Mononuclear cell (primary cell): ENCODE measurements around the gene NPY4R. TPM values are rescaled to one million over a fixed set of nuclear protein-coding genes. Genes with fewer than 3 reads are reported as not detected.
"Not testable (repeated sequence)": the region's sequence is repeated elsewhere in the genome, so short reads cannot be mapped to it uniquely, and the experiment has no call there.

Experiments used
- H3K27me3 ChIP-seq: 2 replicates; pipeline ENCODE4 v1.6.0; 2011; ENCODE audit warnings: low read length, control low read depth; ENCODE audit not compliant: insufficient read depth
- H3K4me1 ChIP-seq: 2 replicates; pipeline ENCODE4 v1.5.1; 2011; ENCODE audit warnings: mild to moderate bottlenecking, low read length, control low read depth; ENCODE audit not compliant: insufficient read depth
- H3K4me3 ChIP-seq: 2 replicates; pipeline ENCODE4 v1.5.1; 2011; ENCODE audit warnings: mild to moderate bottlenecking, low read length, moderate library complexity
- H3K9me3 ChIP-seq: 2 replicates; pipeline ENCODE4 v1.5.1; 2011; ENCODE audit warnings: low read depth, mild to moderate bottlenecking, control low read depth, low read length
- total RNA-seq: library from RNA; depleted of rRNA; stranded (reverse); fragments of >200 nt; gene quantifications from one replicate; pipeline ENCODE4 v1.2.3, GENCODE V29; 2012

The NPY4R gene
- total RNA-seq, 1 donor, result not detected

DNA sequence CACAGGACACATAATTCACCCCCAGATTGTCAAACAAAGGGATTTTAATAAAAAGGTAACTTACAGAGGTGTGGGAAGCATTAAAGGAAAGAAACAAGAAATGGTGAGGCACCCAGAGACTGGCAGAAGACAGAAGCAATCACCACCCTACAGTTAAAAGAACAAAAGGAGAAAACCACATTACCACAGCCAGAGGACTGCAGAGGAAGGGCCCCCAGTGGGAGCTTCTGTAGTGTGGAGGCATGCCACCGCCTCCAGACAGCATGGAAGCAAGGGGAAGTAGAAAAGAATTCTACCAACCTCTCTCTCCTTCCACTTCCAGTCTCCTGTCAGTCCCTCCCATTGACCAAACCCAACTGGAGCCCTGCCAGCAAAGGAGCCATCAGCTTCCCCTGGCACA is 4.4 kb upstream of the NPY4R start:
- H3K4me1 ChIP-seq, H3K9me3 ChIP-seq, H3K4me3 ChIP-seq, H3K27me3 ChIP-seq: not testable (repeated sequence)

DNA sequence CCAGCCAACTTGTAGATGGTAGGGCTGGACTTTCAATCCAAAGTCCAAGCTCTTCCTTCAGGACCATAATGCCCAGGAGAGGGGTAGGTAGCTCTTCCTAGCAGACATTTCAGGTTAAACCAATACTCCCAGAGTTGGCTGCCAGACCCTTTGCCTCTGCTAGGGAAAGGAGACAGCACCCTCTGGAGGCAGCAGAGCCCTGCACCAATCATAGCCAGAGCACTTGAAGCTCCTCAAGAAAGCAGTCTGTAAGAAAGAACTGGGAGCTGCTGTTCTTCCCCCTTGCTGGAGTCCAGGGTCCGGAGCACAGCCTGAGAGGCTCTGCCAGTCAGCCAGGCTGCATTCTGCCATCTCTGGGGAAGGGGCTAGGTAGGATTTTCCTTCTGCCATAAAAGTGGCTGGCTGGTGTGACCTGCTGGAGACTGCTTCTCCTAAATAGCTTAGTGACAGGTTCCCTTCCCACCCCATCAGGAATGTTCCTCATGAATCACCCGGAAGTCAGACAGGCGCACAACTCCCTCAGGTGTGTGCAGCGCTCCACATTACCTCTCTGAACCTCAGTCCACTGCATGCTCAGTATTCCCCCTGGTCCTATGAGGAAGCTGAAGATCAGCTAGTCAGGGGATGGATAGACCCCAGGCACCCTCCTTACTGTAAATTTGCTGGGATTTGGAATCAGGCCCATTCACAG is 2.5 kb upstream of the NPY4R start:
- not testable (repeated sequence) for H3K9me3 ChIP-seq, H3K4me3 ChIP-seq, H3K27me3 ChIP-seq, H3K4me1 ChIP-seq

DNA sequence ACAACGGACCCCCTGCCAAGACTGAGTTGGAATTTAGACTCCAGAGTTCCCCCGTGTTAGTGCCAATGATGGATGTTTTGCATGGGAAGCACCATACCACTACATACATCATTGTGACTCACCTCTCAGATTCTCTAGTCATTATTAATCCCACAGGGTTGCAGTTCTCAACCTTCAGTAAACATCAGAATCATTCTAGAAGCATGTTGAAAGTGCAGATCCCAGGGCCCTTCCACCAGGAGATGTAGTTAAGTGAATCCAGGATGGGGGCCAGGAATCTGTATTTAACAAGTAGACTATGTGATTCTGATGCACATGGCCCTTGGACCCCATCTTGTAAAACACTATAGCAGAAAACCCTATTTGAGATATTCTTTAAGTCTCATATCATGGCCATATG is 2.1 kb downstream of the NPY4R start:
- not testable (repeated sequence) for H3K4me1 ChIP-seq, H3K27me3 ChIP-seq, H3K4me3 ChIP-seq, H3K9me3 ChIP-seq

- H3K4me3 ChIP-seq, H3K4me1 ChIP-seq, H3K9me3 ChIP-seq, H3K27me3 ChIP-seq: not testable (repeated sequence)
Measured at GRCh38 chr10:46462276-46462675, 3.5 kb downstream of the NPY4R start.

DNA sequence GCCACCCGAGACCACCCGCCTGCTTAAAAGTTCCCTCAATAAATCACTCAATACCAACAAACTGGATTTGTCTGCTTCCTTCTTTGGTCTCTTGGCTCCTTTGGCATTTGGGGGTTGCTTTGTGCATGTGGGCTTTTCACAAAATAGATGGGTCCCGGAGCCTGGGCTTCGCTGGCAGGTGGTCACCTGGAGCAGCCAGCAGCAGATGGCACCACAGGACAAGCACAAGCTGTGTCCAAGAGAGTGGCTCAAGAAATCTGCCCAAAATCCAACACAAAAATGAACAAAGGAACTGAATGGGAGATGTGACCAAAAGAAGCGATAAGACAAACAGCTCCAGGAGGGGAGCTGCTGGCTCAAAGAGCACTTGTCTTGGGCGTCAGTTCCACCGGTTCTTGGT is 6.2 kb downstream of the NPY4R start:
- H3K27me3 ChIP-seq, H3K9me3 ChIP-seq: not testable (repeated sequence)

DNA sequence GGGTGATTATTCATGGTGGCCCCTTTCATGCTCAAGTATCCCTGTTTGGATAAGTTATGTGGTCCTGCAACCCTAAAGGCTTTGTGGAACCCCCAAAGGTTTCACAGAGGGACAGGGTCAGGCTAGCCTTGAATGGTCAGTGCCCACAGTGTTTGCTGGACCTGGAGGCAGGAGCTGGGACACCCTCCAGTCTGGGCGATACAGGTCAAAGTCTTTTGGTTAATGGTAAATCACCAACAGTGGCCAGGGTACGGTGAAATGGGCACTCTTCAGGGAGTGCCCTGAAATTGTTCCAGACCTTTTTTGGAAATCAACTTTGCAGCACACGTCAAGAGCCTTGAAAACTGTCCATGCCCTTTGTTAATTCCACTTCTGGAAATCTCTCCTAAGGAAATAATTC is 8.7 kb downstream of the NPY4R start:
- not testable (repeated sequence) for H3K4me3 ChIP-seq, H3K27me3 ChIP-seq, H3K4me1 ChIP-seq, H3K9me3 ChIP-seq

More for the DNA sequence above, 6.2 kb downstream of the NPY4R start:
- not testable (repeated sequence) for H3K4me1 ChIP-seq, H3K4me3 ChIP-seq

- not testable (repeated sequence) for H3K4me3 ChIP-seq, H3K9me3 ChIP-seq, H3K27me3 ChIP-seq, H3K4me1 ChIP-seq
Measured at GRCh38 chr10:46455992-46456391, 9.8 kb downstream of the NPY4R start.

DNA sequence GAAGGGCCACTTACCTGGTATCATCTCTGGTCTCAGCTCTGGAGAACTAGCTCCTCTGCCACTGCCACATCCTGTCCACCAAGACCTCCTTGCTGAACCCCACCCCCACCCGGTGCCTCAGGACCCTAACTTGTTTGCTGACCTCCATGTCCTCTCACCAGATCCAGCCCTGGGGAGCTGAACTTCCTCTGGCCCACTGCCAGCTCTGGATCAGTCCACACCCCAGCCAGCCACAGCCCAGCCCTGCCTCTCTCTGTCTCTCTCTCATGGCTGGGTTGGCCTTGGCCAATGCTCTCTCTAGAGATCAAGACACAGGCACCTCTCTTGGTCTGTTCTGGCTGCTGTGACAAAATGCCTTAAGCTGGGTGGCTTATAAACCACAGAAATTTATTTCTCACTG is 14.4 kb downstream of the NPY4R start:
- not testable (repeated sequence) for H3K4me1 ChIP-seq, H3K27me3 ChIP-seq, H3K9me3 ChIP-seq, H3K4me3 ChIP-seq

DNA sequence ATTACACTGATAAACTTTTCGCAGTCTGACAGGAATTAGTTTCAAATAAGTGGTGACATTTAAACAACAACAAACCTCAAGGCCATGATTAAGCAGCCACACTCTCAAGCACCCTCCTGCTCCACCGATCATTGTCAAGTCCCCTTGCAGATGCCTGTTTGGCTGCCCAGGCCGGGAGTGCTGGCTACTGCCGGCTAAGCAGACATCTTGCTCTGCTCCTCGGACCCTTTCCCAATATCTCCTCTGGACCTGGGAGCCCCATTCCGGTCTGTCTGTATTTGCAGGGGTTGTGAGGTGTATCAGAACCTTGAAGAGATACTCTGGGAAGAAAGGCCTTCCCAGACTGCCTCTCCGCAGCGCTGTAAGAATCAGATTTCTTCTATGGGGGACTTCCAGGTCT is 14.9 kb downstream of the NPY4R start:
- H3K4me1 ChIP-seq, H3K4me3 ChIP-seq, H3K27me3 ChIP-seq, H3K9me3 ChIP-seq: not testable (repeated sequence)

- H3K27me3 ChIP-seq, H3K4me1 ChIP-seq, H3K4me3 ChIP-seq, H3K9me3 ChIP-seq: not testable (repeated sequence)
Measured at GRCh38 chr10:46447439-46447838, 18.3 kb downstream of the NPY4R start.

DNA sequence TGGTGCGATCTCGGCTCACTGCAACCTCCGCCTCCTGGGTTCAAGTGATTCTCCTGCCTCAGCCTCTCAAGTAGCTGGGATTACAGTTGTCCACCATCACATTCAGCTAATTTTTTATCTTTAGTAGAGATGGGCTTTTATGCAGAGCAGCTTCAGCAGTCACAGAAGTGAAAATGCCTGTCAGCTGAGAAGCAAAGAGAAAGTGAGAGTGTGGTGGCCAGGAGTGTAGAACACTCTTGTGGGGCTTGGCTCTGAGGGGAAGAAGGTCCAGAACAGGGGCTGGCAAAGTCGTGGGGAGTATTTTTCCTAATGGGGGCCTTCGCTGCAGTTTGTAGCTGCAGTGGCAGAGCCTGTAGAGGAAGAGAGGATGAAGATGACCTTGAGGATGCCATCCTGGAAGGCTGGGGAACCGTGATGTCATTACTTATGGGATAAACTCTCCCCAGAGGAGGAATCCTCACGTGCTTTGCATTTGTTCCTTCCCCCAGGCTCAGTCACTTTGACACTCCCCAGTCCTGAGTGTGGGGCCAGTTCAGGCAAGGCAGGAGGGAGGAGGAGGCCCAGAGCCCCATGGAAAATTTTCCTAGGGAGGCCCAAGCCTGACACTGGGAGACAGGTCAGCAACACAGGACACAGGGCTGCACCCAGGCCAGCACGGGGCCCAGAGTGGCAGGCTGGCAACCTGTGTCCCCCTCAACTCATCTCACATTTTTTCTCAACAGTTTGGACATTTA is 20.2 kb downstream of the NPY4R start:
- H3K4me3 ChIP-seq, H3K9me3 ChIP-seq, H3K27me3 ChIP-seq, H3K4me1 ChIP-seq: not testable (repeated sequence)

DNA sequence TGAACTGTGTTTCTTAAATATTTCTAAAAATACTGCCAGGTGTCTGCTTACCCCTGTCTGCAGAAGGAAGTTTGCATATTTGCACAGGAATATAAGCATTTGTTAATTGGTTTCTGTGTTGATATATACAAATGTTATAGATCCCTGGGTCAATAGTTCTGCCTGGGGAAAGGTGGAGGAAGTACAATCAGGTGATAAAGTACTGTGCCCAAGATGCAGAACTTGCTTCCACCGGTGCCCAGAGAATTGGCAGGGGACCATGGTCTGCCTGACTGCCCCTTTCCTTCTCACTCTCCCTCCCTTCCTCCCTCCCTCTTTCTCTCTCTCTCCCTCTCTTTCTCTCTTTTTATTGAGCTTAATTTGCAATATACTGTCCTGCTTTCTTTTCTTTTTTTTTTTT is 22.3 kb downstream of the NPY4R start:
- H3K4me3 ChIP-seq, H3K4me1 ChIP-seq, H3K9me3 ChIP-seq, H3K27me3 ChIP-seq: not testable (repeated sequence)

GRCh38 chr10:46442706-46443275 is 23.0 kb downstream of the NPY4R start:
- not testable (repeated sequence) for H3K27me3 ChIP-seq, H3K9me3 ChIP-seq, H3K4me1 ChIP-seq, H3K4me3 ChIP-seq

- not testable (repeated sequence) for H3K4me3 ChIP-seq, H3K9me3 ChIP-seq, H3K4me1 ChIP-seq, H3K27me3 ChIP-seq
Measured at GRCh38 chr10:46441837-46442278, 23.9 kb downstream of the NPY4R start.

- H3K4me3 ChIP-seq, H3K4me1 ChIP-seq, H3K9me3 ChIP-seq, H3K27me3 ChIP-seq: not testable (repeated sequence)
Measured at GRCh38 chr10:46440942-46441341, 24.8 kb downstream of the NPY4R start.

DNA sequence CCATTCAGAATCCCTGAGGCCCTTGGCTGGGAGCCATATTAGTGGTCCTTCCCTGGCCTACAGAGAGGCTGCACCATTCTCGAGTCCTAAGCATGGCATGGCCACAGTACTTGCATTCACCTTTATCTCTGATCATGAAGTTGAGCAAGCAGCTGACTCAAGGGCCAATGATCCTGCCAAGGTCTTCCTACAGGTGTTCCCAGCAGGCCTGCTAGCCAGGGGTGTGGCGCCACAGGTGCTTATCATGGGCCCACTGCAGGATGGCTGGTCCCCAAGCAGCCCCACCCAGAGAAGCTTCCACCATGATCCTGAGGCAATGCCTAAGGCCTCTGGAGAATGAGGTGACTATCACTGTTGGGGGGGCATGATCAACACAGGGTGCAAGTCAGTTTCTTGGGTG is 42.2 kb downstream of the NPY4R start:
- H3K4me3 ChIP-seq, H3K9me3 ChIP-seq, H3K27me3 ChIP-seq, H3K4me1 ChIP-seq: not testable (repeated sequence)
